Fibroblast of lung (primary cell): ENCODE results near the gene NUP210L. TPM values are rescaled to one million over a fixed set of nuclear protein-coding genes. Genes with fewer than 3 reads are reported as not detected.

Experiments used
- DNase-seq, 2 donors: peaks; one replicate each; pipeline versions ENCODE4 v3.0.0 to v3.0.0-alpha.2; 2010; ENCODE audit warnings: low read depth in 2 of 2
- H2AFZ ChIP-seq: 2 replicates; pipeline ENCODE4 v1.5.1; 2012; ENCODE audit warnings: low read length, control low read depth, inconsistent platforms
- H3K27ac ChIP-seq: 2 replicates; pipeline ENCODE4 v1.5.1; 2011; ENCODE audit warnings: low read length, control low read depth; ENCODE audit not compliant: insufficient read depth
- H3K27me3 ChIP-seq: 2 replicates; pipeline ENCODE4 v1.5.1; 2011; ENCODE audit warnings: mild to moderate bottlenecking, low read length; ENCODE audit not compliant: control insufficient read depth, insufficient read depth
- H3K36me3 ChIP-seq: 2 replicates; pipeline ENCODE4 v1.5.1; 2011; ENCODE audit warnings: low read length; ENCODE audit not compliant: control insufficient read depth, insufficient read depth
- H3K4me1 ChIP-seq: 2 replicates; pipeline ENCODE4 v1.5.1; 2011; ENCODE audit warnings: low read length; ENCODE audit not compliant: control insufficient read depth, insufficient read depth; ENCODE audit errors: extremely low read depth
- H3K4me2 ChIP-seq: 2 replicates; pipeline ENCODE4 v1.5.1; 2011; ENCODE audit warnings: low read length, control low read depth; ENCODE audit not compliant: insufficient read depth; ENCODE audit errors: extremely low read depth
- H3K4me3 ChIP-seq, 4 experiments: fragments of 200-600 bp in 1 of 4; sonication (generic) in 1 of 4; replicated peaks in 1 of 4; 2 replicates each; pipeline ENCODE4 v1.5.1; 2011 to 2016; ENCODE audit warnings: low read length in 4 of 4, low read depth in 3 of 4, mild to moderate bottlenecking in 3 of 4, control low read depth in 2 of 4, inconsistent platforms in 1 of 4, mixed read lengths in 1 of 4; ENCODE audit not compliant: insufficient read depth in 1 of 4; ENCODE audit errors: control extremely low read depth in 1 of 4
- H3K79me2 ChIP-seq: 2 replicates; pipeline ENCODE4 v1.5.1; 2012; ENCODE audit warnings: mild to moderate bottlenecking, low read length, inconsistent platforms; ENCODE audit not compliant: control insufficient read depth, insufficient read depth
- H3K9ac ChIP-seq: 2 replicates; pipeline ENCODE4 v1.5.1; 2011; ENCODE audit warnings: mild to moderate bottlenecking, low read length, control low read depth; ENCODE audit not compliant: insufficient read depth
- H3K9me3 ChIP-seq: 2 replicates; pipeline ENCODE4 v1.5.1; 2012; ENCODE audit warnings: low read depth, low read length; ENCODE audit not compliant: control insufficient read depth, insufficient read depth
- H4K20me1 ChIP-seq: 2 replicates; pipeline ENCODE4 v1.5.1; 2011; ENCODE audit warnings: low read length; ENCODE audit not compliant: control insufficient read depth, insufficient read depth; ENCODE audit errors: extremely low read depth
- EZH2 ChIP-seq: IDR thresholded peaks from 2 replicates; pipeline ENCODE4 v1.5.1; 2012; ENCODE audit warnings: low read length, control low read depth, mild to moderate bottlenecking; ENCODE audit errors: missing control alignments
- polyA plus RNA-seq, 2 donors: library from polyadenylated mRNA; depleted of rRNA in 1 of 2; stranded (reverse) in 1 of 2; unstranded in 1 of 2; fragments of >200 nt; gene quantifications; 2 replicates each; pipeline ENCODE4 v1.2.1, GENCODE V29; 2011 to 2012; ENCODE audit warnings: missing spikeins in 1 of 2
- total RNA-seq: library from RNA; depleted of rRNA; stranded (reverse); fragments of >200 nt; gene quantifications from 2 replicates; pipeline ENCODE4 v1.2.1, GENCODE V29; 2014
- TF ChIP-seq, protein P1 (sequence below), 2 donors: IDR thresholded peaks in 1 of 2; conservative IDR thresholded peaks in 1 of 2; 1 replicate in 1 of 2; 2 replicates in 1 of 2; pipeline ENCODE4 v1.5.1; 2011 to 2012; ENCODE audit warnings: low read length in 2 of 2, control low read depth in 1 of 2, inconsistent platforms in 1 of 2, low read depth in 1 of 2, mild to moderate bottlenecking in 1 of 2

NUP210L gene
- total and polyA plus RNA-seq, 2 donors (not counting 1 experiment from before 2014, with no cell fraction given) = 0.08 to 0.17 TPM

DNA sequence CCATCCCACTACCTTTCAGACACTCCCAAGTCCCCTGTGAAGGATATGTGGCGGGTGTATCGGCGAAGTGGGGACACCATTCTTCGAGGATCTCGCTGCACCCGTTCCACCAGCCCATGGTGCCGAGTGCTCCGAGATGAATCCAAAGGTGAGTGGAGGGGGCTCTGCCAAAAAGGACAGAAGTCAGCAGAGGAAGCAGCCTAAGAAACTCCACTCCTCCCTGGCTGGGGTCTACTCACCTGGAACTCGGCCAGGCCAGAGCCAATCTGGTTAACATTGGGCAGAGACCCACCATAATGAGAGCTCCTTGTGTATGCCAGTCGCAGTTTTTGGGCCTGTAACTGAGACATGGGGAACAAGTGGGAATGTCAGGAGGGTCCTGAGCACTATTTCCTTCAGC is 200.0 kb downstream of the NUP210L start:
- Histone ChIP-seq H3K4me3 (no peak overlapping the region), H3K4me2 (no peak overlapping the region), H3K36me3 (peaks cover 13% of the 10 kb centered on the region), H3K27ac (no peak overlapping the region), H4K20me1 (no peaks in the 10 kb centered on the region), H3K4me1 (peaks cover 4% of the 10 kb centered on the region), H3K27me3 (no peaks in the 10 kb centered on the region), H3K9me3 (no peaks in the 10 kb centered on the region), H2AFZ (no peak overlapping the region), H3K79me2 (peaks cover 38% of the 10 kb centered on the region), H3K9ac (no peak overlapping the region)
- TF ChIP-seq, protein P1, sequence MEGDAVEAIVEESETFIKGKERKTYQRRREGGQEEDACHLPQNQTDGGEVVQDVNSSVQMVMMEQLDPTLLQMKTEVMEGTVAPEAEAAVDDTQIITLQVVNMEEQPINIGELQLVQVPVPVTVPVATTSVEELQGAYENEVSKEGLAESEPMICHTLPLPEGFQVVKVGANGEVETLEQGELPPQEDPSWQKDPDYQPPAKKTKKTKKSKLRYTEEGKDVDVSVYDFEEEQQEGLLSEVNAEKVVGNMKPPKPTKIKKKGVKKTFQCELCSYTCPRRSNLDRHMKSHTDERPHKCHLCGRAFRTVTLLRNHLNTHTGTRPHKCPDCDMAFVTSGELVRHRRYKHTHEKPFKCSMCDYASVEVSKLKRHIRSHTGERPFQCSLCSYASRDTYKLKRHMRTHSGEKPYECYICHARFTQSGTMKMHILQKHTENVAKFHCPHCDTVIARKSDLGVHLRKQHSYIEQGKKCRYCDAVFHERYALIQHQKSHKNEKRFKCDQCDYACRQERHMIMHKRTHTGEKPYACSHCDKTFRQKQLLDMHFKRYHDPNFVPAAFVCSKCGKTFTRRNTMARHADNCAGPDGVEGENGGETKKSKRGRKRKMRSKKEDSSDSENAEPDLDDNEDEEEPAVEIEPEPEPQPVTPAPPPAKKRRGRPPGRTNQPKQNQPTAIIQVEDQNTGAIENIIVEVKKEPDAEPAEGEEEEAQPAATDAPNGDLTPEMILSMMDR (conservative IDR thresholded peaks at IDR 0.05 in 1 of 2, IDR thresholded peaks at IDR 0.05 in 1 of 2; ENCODE audit: low read depth in 1 of 2, low read length in 2 of 2) = no peak
- no peak for TF ChIP-seq EZH2
- no peak for DNase-seq

DNA sequence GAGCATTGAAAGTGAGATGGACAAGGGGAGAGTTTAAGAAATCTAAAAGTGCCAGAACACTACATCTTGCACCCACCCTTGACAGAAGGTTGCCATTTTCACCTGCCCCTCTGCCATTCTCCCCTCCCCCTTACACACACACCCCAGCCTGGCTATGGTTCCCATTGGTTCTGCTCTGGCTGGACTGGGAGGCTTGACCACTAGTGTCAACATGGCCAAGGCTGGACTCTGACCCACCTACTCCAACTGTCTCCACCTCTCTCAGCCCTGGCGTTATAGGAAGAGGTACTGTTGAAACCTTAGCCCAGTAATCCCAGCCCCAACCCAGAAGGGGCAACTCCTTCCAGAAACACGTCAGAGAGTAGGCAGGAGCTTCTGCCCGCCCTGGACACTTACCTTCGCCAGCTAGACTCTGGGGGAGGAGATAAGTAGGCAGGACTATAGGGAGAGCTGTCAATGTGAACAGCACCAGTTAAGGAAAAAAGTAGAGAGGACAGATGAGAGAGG is 201.0 kb downstream of the NUP210L start:
- Histone ChIP-seq H2AFZ (no peak overlapping the region), H3K9me3 (no peaks in the 10 kb centered on the region), H3K36me3 (peaks cover 15% of the 10 kb centered on the region), H3K4me3 (no peak overlapping the region), H3K79me2 (peaks cover 38% of the 10 kb centered on the region), H3K27ac (no peak overlapping the region), H3K27me3 (no peaks in the 10 kb centered on the region), H4K20me1 (no peaks in the 10 kb centered on the region), H3K4me1 (peaks cover 4% of the 10 kb centered on the region), H3K9ac (no peak overlapping the region), H3K4me2 (no peak overlapping the region)
- DNase-seq = no peak
- TF ChIP-seq EZH2 = no peak
- TF ChIP-seq, protein P1 (conservative IDR thresholded peaks at IDR 0.05 in 1 of 2, IDR thresholded peaks at IDR 0.05 in 1 of 2; ENCODE audit: low read depth in 1 of 2, low read length in 2 of 2) = no peak

DNA sequence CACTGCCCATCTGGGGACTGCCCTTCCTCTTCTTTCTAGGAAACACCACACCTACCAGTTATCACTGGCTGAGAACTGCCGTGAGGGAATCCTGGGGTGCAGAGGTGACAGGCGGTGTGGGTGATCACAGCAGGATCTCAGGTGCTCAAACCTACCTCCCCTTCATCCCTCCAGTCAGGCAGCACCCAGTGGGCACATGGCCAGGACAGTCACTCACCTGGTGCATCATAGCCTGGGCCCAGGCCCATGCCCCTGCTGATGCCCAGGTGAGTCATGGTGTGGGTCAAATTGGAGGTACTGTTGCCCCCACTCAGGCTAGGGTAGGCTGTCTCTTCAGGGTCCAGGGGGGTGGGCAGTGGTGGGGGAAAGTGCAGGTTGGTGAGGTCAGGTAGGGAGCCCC is 203.1 kb downstream of the NUP210L start:
- DNase-seq = no peak
- Histone ChIP-seq H3K27ac (no peak overlapping the region), H4K20me1 (no peaks in the 10 kb centered on the region), H3K4me3 (no peak overlapping the region), H3K9me3 (no peaks in the 10 kb centered on the region), H3K36me3 (peaks cover 20% of the 10 kb centered on the region), H3K9ac (no peak overlapping the region), H3K4me1 (peaks cover 2% of the 10 kb centered on the region), H3K4me2 (no peak overlapping the region), H2AFZ (no peak overlapping the region), H3K79me2 (peaks cover 25% of the 10 kb centered on the region), H3K27me3 (no peaks in the 10 kb centered on the region)
- TF ChIP-seq, protein P1 (conservative IDR thresholded peaks at IDR 0.05 in 1 of 2, IDR thresholded peaks at IDR 0.05 in 1 of 2; ENCODE audit: low read depth in 1 of 2, low read length in 2 of 2) = no peak
- no peak for TF ChIP-seq EZH2
